MM.1S (cell line): Measurements from ENCODE around the gene TCEAL9.
A peak's percentile ranks its signal among the peaks of the same experiment; 100 is the strongest.

Experiments used
- DNase-seq: peaks from one replicate; pipeline ENCODE4 v3.0.0-alpha.2; 2015
- H2AFZ ChIP-seq: fragments of 300-600 bp; sonication (generic); 2 replicates; pipeline ENCODE4 v1.6.0; 2016; ENCODE audit warnings: antibody characterized with exemption, low read length
- H3F3A ChIP-seq: fragments of 300-600 bp; sonication (generic); 2 replicates; pipeline ENCODE4 v1.6.1; 2016; ENCODE audit warnings: mild to moderate bottlenecking, antibody characterized with exemption, low read length, moderate library complexity, mixed read lengths; ENCODE audit not compliant: insufficient read depth
- H3K27ac ChIP-seq: fragments of 300-600 bp; sonication (generic); 2 replicates; pipeline ENCODE4 v1.5.1; 2016; ENCODE audit warnings: mild to moderate bottlenecking, low read length
- H3K27me3 ChIP-seq: fragments of 300-600 bp; sonication (generic); replicated peaks from 2 replicates; pipeline ENCODE4 v1.6.0; 2016; ENCODE audit warnings: low read length; ENCODE audit not compliant: insufficient read depth
- H3K36me3 ChIP-seq: fragments of 300-600 bp; sonication (generic); replicated peaks from 2 replicates; pipeline ENCODE4 v1.6.1; 2016; ENCODE audit warnings: mild to moderate bottlenecking, low read length, mixed read lengths; ENCODE audit not compliant: insufficient read depth
- H3K4me1 ChIP-seq: fragments of 300-600 bp; sonication (generic); 2 replicates; pipeline ENCODE4 v1.6.1; 2016; ENCODE audit warnings: low read length, mixed read lengths
- H3K4me2 ChIP-seq: fragments of 300-600 bp; sonication (generic); 2 replicates; pipeline ENCODE4 v1.6.0; 2016; ENCODE audit warnings: low read depth, low read length
- H3K4me3 ChIP-seq: fragments of 300-600 bp; sonication (generic); 2 replicates; pipeline ENCODE4 v1.5.1; 2016; ENCODE audit warnings: low read length, mixed read lengths
- H3K79me2 ChIP-seq: fragments of 300-600 bp; sonication (generic); 2 replicates; pipeline ENCODE4 v1.6.1; 2016; ENCODE audit warnings: mixed run types, low read length, mixed read lengths
- H3K9ac ChIP-seq: fragments of 300-600 bp; sonication (generic); 2 replicates; pipeline ENCODE4 v1.6.1; 2016; ENCODE audit warnings: low read length, mixed read lengths
- H3K9me2 ChIP-seq: fragments of 300-600 bp; sonication (generic); replicated peaks from 2 replicates; pipeline ENCODE4 v1.6.1; 2016; ENCODE audit warnings: mild to moderate bottlenecking, low read length, mixed read lengths; ENCODE audit not compliant: insufficient read depth
- H3K9me3 ChIP-seq: fragments of 300-600 bp; sonication (generic); replicated peaks from 2 replicates; pipeline ENCODE4 v1.6.1; 2016; ENCODE audit warnings: mild to moderate bottlenecking, low read length, mixed read lengths; ENCODE audit not compliant: insufficient read depth
- H4K20me1 ChIP-seq: fragments of 300-600 bp; sonication (generic); 2 replicates; pipeline ENCODE4 v1.6.1; 2016; ENCODE audit warnings: mild to moderate bottlenecking, low read length, moderate library complexity, mixed read lengths; ENCODE audit not compliant: insufficient read depth
- CTCF ChIP-seq: fragments of 300-600 bp; sonication (generic); IDR thresholded peaks from 2 replicates; pipeline ENCODE4 v1.5.1; 2016; ENCODE audit warnings: antibody characterized with exemption, low read length, mixed read lengths
- EZH2 ChIP-seq: fragments of 300-600 bp; sonication (generic); optimal IDR thresholded peaks from 2 replicates; pipeline ENCODE3; 2017; ENCODE audit warnings: low read depth, mild to moderate bottlenecking, antibody characterized with exemption, low read length, mixed read lengths
- EZH2phosphoT487 ChIP-seq: fragments of 300-600 bp; sonication (generic); IDR thresholded peaks from 2 replicates; pipeline ENCODE4 v1.6.1; 2018; ENCODE audit warnings: antibody characterized with exemption, low read length

Gene TCEAL9

DNA sequence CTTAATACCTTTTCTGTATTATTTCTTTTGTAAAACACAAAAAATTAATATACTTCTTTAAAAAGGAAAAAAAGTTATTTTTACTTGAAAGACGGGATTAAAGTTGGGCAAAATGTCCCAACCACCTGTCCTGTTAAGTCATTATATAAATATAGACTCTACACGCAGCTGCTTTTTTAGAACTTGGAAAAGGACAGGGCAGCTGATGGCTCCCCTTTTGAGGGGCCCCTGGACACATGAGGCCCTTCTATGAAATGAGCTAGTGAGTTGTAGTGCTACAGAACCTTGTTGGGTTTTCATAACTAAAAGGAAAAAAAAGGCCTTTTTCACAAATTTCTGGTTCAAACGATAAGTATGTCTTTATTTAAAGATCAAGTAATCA, 44.9 kb upstream of the TCEAL9 start:
- Histone ChIP-seq H3K4me2 (peak overlapping the region; percentile 70; the same call in 1 of the 2 replicates), H3K79me2 (no peaks in the 10 kb centered on the region), H3K27me3 (no peaks in the 10 kb centered on the region), H3K9ac (no peak overlapping the region), H3K9me3 (no peaks in the 10 kb centered on the region), H2AFZ (peak overlapping the region; percentile 80; the same call in 1 of the 2 replicates), H3K36me3 (no peaks in the 10 kb centered on the region), H3K4me3 (no peak overlapping the region), H3K4me1 (no peaks in the 10 kb centered on the region), H3F3A (no peaks in the 10 kb centered on the region), H3K27ac (no peak overlapping the region), H3K9me2 (no peaks in the 10 kb centered on the region), H4K20me1 (no peaks in the 10 kb centered on the region)
- no peak for DNase-seq
- no peak for TF ChIP-seq CTCF
- no peak for TF ChIP-seq EZH2phosphoT487
- no peak for TF ChIP-seq EZH2

DNA sequence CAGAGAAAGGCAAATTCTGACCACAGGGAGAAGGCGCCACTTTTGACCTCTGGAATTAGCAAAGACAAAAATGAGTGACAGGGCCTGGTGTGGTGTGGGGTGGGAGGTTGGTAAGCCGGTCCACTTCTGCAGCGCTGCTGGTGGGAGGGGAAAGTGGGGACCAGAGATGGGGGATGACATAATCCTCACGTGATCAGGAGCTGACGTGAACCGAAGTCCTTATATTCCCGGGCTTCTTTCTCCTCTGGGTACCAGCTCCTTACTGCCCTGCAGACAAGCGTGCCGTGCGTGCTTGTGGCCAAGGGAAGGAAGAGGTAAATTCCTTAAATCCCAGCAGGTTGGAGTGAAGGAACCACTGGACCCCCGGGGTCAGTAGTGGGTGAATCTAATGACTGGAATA, 26.3 kb upstream of the TCEAL9 start, which contains the start of gene TCEAL7:
TSS of gene TCEAL7 (plus strand) at position 249 of the 400 bp plus-strand sequence. CDS start 1,165 bp downstream, outside the sequence.
- no peak within 1 kb of the TSS for H3K27ac ChIP-seq
- H3K4me1 ChIP-seq, result no peaks in the 10 kb centered on the region
- no peak within 1 kb of the TSS for H2AFZ ChIP-seq
- H3K27me3 ChIP-seq, result no peaks in the 10 kb centered on the region
- no peaks in the 10 kb centered on the region for H3K9me2 ChIP-seq
- H3K9me3 ChIP-seq, result no peaks in the 10 kb centered on the region
- TF ChIP-seq EZH2 (no peak), EZH2phosphoT487 (no peak), CTCF (no peak)
- no peak within 1 kb of the TSS for H3K4me2 ChIP-seq
- no peaks in the 10 kb centered on the region for H4K20me1 ChIP-seq
- no peak within 1 kb of the TSS for H3K9ac ChIP-seq
- H3F3A ChIP-seq, result no peaks in the 10 kb centered on the region
- DNase-seq, result no peak
- H3K4me3 ChIP-seq, result no peak within 1 kb of the TSS
- H3K36me3 ChIP-seq, result no peaks in the 10 kb centered on the region
- no peaks in the 10 kb centered on the region for H3K79me2 ChIP-seq

DNA sequence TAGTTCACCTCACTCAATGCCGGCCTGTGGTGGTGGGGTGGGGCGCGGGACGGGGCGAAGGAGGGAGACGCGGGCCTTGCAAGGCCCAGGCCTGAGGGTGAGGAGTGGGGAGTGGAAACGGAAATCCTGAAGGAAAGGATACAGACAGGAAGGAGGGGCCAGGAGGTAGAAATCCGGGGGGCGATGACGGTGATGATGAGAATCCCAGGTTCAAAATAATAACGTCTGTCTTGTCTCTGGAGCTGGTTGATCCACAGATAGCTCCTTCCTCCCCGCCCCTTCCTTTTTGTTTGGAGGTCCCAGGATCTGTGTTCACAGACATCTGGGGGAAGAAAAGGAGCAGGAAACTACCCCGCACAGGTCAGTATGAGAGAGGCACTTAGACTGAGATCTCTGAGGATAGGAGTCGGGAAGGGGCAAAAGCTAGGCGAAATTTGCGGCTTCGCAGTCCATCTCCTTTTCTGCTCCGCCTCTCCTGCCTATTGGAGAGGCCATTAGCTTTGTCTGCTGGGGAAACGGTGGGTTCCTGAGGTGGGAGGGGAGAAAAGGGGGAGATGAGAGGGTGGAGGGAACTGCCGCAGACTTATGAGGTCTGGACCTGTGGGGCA, 25.5 kb upstream of the TCEAL9 start:
- H4K20me1 ChIP-seq, result no peaks in the 10 kb centered on the region
- H3K4me1 ChIP-seq, result no peaks in the 10 kb centered on the region
- H3K9me3 ChIP-seq, result no peaks in the 10 kb centered on the region
- H3K9me2 ChIP-seq, result no peaks in the 10 kb centered on the region
- no peaks in the 10 kb centered on the region for H3K79me2 ChIP-seq
- no peaks in the 10 kb centered on the region for H3F3A ChIP-seq
- no peak overlapping the region for H3K9ac ChIP-seq
- H3K27ac ChIP-seq, result no peak overlapping the region
- H3K4me2 ChIP-seq, result no peak overlapping the region
- no peak overlapping the region for H2AFZ ChIP-seq
- H3K27me3 ChIP-seq, result no peaks in the 10 kb centered on the region
- TF ChIP-seq EZH2 (no peak), EZH2phosphoT487 (no peak), CTCF (no peak)
- DNase-seq, result no peak
- H3K4me3 ChIP-seq, result no peak overlapping the region
- H3K36me3 ChIP-seq, result no peaks in the 10 kb centered on the region
